GM12872 (cell line): ENCODE data around the gene CCSER1.

Source experiments
- CTCF ChIP-seq: IDR thresholded peaks from 3 replicates; pipeline ENCODE4 v1.5.1; 2011; ENCODE audit warnings: low read depth, mild to moderate bottlenecking, low read length, moderate library complexity; ENCODE audit not compliant: insufficient read depth

Gene CCSER1

GRCh38 chr4:90318193-90318592, 191.0 kb downstream of the CCSER1 start:
- no peak for TF ChIP-seq CTCF

- no peak for TF ChIP-seq CTCF
Observed at GRCh38 chr4:90328558-90328957, 201.4 kb downstream of the CCSER1 start.

GRCh38 chr4:90330546-90330945, 203.4 kb downstream of the CCSER1 start:
- no peak for TF ChIP-seq CTCF

- no peak for TF ChIP-seq CTCF
Observed at GRCh38 chr4:90345549-90346215, 218.5 kb downstream of the CCSER1 start.

- TF ChIP-seq CTCF = no peak
Observed at GRCh38 chr4:90349636-90350035, 222.4 kb downstream of the CCSER1 start.

GRCh38 chr4:90357117-90357710, 230.0 kb downstream of the CCSER1 start:
- TF ChIP-seq CTCF = 0 out of 3 replicates have a peak, but pooled peaks have one; percentile 9

GRCh38 chr4:90375081-90375480, 247.9 kb downstream of the CCSER1 start:
- no peak for TF ChIP-seq CTCF
